ENCODE measurements around the gene TXNL4B.

DNA sequence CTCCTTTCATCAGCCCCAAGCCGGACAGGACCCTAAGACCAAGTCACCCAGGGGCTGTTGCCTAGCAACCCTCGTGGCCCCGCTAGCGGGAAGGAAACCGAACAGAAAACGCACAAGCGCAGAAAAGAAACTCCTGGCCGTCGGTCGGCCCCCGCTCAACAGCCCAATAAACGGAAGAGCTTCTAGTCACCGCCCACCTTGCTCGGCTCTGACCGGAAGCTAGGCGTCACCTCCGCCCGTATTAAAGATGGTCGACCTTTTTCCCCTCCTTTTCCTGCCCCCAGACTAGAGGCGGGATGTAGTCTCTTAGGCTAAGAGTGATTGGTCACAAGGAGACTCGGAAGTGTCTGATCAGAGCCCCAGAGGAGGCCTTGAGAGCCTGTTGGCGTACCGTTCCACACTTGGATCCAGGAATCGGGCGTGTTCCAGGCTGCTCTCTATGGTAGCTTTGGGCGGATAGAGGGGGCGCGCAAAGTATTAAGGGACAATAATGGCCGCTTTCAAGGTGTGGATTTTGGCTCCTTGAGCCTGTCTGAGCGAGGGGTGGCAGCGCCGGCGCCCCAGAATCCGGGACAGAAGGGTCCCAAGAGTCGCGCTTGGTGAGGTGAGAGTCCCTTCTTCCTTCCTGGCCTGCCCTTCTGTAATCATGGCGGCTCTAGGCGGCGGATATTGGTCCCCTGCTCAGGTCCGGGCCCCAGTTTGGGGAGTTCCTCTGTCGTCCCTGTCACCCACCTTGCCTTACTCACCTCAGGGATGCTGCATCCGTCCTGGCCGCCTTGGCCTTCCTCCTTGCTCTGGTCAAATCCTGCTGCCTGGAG lies at the start of gene TXNL4B, which contains the start of gene DHX38:
- TF ChIP-seq, protein P1, sequence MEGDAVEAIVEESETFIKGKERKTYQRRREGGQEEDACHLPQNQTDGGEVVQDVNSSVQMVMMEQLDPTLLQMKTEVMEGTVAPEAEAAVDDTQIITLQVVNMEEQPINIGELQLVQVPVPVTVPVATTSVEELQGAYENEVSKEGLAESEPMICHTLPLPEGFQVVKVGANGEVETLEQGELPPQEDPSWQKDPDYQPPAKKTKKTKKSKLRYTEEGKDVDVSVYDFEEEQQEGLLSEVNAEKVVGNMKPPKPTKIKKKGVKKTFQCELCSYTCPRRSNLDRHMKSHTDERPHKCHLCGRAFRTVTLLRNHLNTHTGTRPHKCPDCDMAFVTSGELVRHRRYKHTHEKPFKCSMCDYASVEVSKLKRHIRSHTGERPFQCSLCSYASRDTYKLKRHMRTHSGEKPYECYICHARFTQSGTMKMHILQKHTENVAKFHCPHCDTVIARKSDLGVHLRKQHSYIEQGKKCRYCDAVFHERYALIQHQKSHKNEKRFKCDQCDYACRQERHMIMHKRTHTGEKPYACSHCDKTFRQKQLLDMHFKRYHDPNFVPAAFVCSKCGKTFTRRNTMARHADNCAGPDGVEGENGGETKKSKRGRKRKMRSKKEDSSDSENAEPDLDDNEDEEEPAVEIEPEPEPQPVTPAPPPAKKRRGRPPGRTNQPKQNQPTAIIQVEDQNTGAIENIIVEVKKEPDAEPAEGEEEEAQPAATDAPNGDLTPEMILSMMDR (tag by site-specific recombination; IDR thresholded peaks at IDR 0.05): no peak
- TF ChIP-seq TRIM28 (IDR thresholded peaks at IDR 0.05; ENCODE audit: borderline replicate concordance, low read length) (no peak), ZNF341 (tag by site-specific recombination; IDR thresholded peaks at IDR 0.05; ENCODE audit: low read depth) (peak; percentile 99), ZNF311 (tag by site-specific recombination; IDR thresholded peaks at IDR 0.05; ENCODE audit: borderline replicate concordance) (no peak), ZNF274 (IDR thresholded peaks at IDR 0.05; ENCODE audit: low read length) (no peak), ZNF274 (tag by site-specific recombination; IDR thresholded peaks at IDR 0.05; ENCODE audit: borderline replicate concordance) (no peak), ZNF596 (tag by site-specific recombination; IDR thresholded peaks at IDR 0.05) (no peak), ZBTB8A (tag by site-specific recombination; IDR thresholded peaks at IDR 0.05) (peak; percentile 87), ZFP37 (tag by site-specific recombination; IDR thresholded peaks at IDR 0.05) (no peak), ZNF140 (tag by site-specific recombination; IDR thresholded peaks at IDR 0.05) (no peak), ZNF280D (tag by site-specific recombination; IDR thresholded peaks at IDR 0.05) (no peak), KLF1 (tag by site-specific recombination; IDR thresholded peaks at IDR 0.05) (peak; percentile 46), ZNF121 (tag by site-specific recombination; IDR thresholded peaks at IDR 0.05) (no peak)

Measured in HEK293 (cell line).